Activated T-helper 2 cell treated with anti-CD3 and anti-CD28 coated beads, Interferon-gamma antibody, Interleukin-2, Interleukin-4, amounts not matched to agents 10 μg/mL and 5 μg/mL and 100 μg/mL, durations not matched to agents 14 hours and 24 hours and 36 hours (primary cell): ENCODE measurements around the gene EXOC3L4. TPM values are rescaled to one million over a fixed set of nuclear protein-coding genes. Genes with fewer than 3 reads are reported as not detected.
"Not testable (repeated sequence)": the region's sequence is repeated elsewhere in the genome, so short reads cannot be mapped to it uniquely, and the experiment has no call there.

Source experiments
- DNase-seq: peaks from one replicate; pipeline ENCODE4 v3.0.0; 2021; ENCODE audit warnings: low spot score
- H3K27ac Mint-ChIP-seq: one replicate; pipeline ENCODE4 v1.8.0; 2021; ENCODE audit warnings: mixed read lengths
- H3K27me3 Mint-ChIP-seq: one replicate; pipeline ENCODE4 v1.8.0; 2021; ENCODE audit warnings: low read depth, mixed read lengths
- H3K36me3 Mint-ChIP-seq: one replicate; pipeline ENCODE4 v1.8.0; 2021; ENCODE audit warnings: low read depth, mixed read lengths
- H3K4me1 Mint-ChIP-seq: one replicate; pipeline ENCODE4 v1.8.0; 2021; ENCODE audit warnings: low read depth, mixed read lengths
- H3K4me3 Mint-ChIP-seq: one replicate; pipeline ENCODE4 v1.8.0; 2021; ENCODE audit warnings: low read depth, mild to moderate bottlenecking, moderate library complexity, mixed read lengths
- H3K9me3 Mint-ChIP-seq: one replicate; pipeline ENCODE4 v1.8.0; 2021; ENCODE audit warnings: mixed read lengths
- intact Hi-C: fragments of 100-400 bp; cut with micrococcal nuclease; formaldehyde crosslinking; loops from one replicate; pipeline ENCODE4 v1.15.1; 2023
- total RNA-seq: library from RNA; stranded (reverse); gene quantifications from 2 replicates; pipeline ENCODE4 v1.2.3, GENCODE V29; 2022

Gene EXOC3L4
- total RNA-seq, 1 donor from 2014 or later: not detected

DNA sequence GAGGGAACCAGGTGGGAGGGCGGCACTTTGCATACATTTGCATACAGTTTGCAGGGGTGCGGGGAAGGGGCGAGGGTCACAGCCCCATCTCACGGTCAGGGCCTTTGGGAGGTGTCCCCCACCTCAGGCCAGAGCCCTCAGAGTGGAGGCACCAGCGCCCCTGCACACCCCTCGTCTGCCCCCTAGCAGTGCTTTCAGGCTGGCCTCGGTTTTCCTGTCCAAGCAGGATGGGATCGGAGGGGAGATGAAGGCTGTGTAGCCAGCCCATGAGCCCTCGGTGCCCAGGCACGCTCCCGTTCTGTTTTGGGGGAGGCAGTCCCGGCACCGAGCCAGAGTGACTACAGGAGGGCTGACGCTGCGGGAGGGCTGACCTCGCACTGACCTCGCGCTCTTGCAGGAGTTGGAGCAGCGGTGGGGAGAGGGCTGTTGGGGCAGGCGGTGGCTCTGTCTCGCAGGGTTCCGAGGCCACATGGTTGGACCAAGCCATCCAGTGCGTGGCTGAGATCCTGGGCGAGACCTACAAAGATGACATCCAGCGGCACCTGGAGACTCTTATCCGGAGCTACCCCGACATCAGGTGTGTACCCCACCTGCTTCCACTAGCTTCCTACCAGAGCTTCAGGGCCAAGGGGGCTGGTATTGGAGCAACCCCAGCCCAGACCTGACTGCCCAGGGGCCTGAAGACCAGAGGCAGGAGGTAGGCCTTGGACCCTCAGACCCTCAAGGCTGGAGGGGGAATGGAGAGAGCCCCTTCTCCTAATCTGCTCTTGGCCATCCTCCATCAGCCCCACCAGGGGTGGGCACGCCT, 13.6 kb downstream of the EXOC3L4 start:
- no peak for DNase-seq
- Mint-ChIP-seq H3K27me3 (peaks cover 15% of the 10 kb centered on the region), H3K36me3 (no peaks in the 10 kb centered on the region), H3K4me1 (peaks cover 3% of the 10 kb centered on the region), H3K9me3 (no peaks in the 10 kb centered on the region), H3K4me3 (no peak overlapping the region), H3K27ac (no peak overlapping the region)
- intact Hi-C loops: loop anchor here (5.0 kb wide), 1 partner anchor 74 kb away; no protein-coding TSS in a partner anchor

GRCh38 chr14:103108749-103109207, 14.3 kb downstream of the EXOC3L4 start:
- Mint-ChIP-seq H3K9me3 (no peaks in the 10 kb centered on the region), H3K4me1 (peaks cover 3% of the 10 kb centered on the region), H3K27me3 (peaks cover 11% of the 10 kb centered on the region), H3K36me3 (no peaks in the 10 kb centered on the region), H3K27ac (no peak overlapping the region), H3K4me3 (no peak overlapping the region)
- intact Hi-C loops: loop anchor here (5.0 kb wide), 1 partner anchor 74 kb away; no protein-coding TSS in a partner anchor
- no peak for DNase-seq

DNA sequence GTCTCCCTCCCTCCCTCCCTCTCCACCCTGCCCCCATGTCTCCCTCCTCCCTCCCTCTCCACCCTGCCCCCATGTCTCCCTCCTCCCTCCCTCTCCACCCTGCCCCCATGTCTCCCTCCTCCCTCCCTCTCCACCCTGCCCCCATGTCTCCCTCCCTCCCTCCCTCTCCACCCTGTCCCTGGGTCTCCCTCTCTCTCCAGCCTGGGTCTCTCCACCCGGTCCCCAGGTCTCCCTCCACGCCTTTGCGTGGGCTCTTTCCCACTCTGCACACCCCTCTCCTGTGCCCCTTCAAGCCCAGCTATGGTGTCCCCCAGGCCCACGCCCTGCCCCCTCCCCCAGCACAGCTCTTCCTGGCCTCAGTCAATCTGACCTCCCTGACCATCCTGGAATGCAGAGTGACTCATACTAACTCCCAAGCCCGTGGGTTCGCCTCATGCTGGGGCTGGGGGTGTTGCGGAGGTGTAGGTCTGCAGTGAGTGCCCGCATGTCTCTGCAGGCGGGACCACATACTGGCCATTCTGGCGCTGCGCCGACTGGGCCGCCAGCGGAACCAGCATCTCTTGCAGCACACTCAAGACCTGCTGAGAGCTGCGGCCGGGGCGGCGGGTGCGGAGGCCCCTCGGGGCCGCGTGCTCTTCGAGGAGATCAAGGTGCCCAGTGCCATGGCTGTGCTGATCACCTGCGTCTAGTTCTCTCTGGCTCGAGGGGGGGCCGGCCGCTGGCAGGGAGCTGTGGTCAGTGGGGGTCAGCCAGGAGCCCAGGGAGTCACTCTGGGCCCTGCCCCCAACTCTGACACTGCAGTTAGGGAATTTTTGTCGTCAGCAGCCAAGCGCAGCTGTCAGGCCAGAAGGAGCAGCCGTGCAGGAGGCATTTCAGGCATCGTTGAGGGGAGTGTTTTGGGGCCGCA, 15.3 kb downstream of the EXOC3L4 start:
- Mint-ChIP-seq H3K27ac (no peak overlapping the region), H3K36me3 (no peaks in the 10 kb centered on the region), H3K27me3 (peaks cover 10% of the 10 kb centered on the region), H3K9me3 (no peaks in the 10 kb centered on the region), H3K4me3 (no peak overlapping the region), H3K4me1 (peaks cover 4% of the 10 kb centered on the region)
- no peak for DNase-seq
- intact Hi-C loops: loop anchor here (5.0 kb wide), 1 partner anchor 73 kb away; no protein-coding TSS in a partner anchor

GRCh38 chr14:103110681-103111231, 16.2 kb downstream of the EXOC3L4 start:
- Mint-ChIP-seq H3K4me1 (peaks cover 6% of the 10 kb centered on the region), H3K9me3 (no peaks in the 10 kb centered on the region), H3K4me3 (no peak overlapping the region), H3K27me3 (peaks cover 2% of the 10 kb centered on the region), H3K27ac (no peak overlapping the region), H3K36me3 (no peaks in the 10 kb centered on the region)
- intact Hi-C loops: no loop called here
- no peak for DNase-seq

- no peaks in the 10 kb centered on the region for H3K9me3 Mint-ChIP-seq
- H3K27me3 Mint-ChIP-seq: no peaks in the 10 kb centered on the region
- H3K36me3 Mint-ChIP-seq: no peaks in the 10 kb centered on the region
- H3K27ac Mint-ChIP-seq: no peak overlapping the region
- H3K4me1 Mint-ChIP-seq: peaks cover 6% of the 10 kb centered on the region
- intact Hi-C loops: no loop called here
- no peak for DNase-seq
- H3K4me3 Mint-ChIP-seq: no peak overlapping the region
Measured at GRCh38 chr14:103111232-103111868, 16.8 kb downstream of the EXOC3L4 start.

DNA sequence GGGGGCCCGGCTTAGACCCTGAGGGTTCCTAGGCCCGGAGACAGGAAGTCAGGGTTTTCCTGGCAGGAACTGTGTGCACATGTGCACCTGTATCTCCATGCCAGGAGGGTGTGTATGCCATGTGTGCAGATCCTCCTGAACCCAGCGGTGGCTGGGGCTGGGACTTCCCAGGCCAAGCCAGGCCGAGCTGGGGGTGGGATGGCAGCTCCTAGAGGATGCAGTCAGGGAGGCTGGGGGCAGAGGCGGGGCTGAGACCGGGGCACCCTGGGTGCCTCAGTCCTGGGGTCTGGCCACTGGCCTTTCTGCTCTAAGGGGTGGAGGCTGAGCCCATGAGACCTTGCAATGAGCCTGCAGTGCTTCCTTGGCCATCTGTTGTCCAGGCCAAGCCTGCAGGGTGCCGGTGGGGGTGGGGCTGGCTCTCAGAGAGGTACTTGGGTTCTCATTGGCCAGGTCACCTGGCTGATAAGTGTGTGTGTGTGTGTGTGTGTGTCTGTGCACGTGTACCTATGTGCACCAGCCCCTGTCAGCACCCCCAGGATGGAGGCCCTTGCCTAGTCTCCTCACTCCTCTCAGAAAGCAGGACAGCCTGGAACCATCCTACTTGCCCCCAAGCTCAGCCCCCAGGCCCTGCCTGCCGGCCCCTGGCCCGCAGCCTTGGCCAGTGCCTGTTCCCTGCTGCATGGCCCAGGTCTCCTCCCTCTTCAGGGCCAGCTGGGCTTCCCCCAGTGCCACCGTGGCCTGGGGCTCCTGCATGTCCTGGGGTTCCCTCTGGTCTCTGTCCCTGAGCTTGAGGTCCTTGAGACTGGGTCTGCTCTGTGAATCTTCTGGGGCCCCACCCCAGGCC, 18.1 kb downstream of the EXOC3L4 start:
- no peak for DNase-seq
- H3K9me3 Mint-ChIP-seq: no peaks in the 10 kb centered on the region
- H3K27me3 Mint-ChIP-seq: no peaks in the 10 kb centered on the region
- no peak overlapping the region for H3K4me3 Mint-ChIP-seq
- intact Hi-C loops: no loop called here
- H3K27ac Mint-ChIP-seq: no peak overlapping the region
- H3K4me1 Mint-ChIP-seq: peaks cover 6% of the 10 kb centered on the region
- no peaks in the 10 kb centered on the region for H3K36me3 Mint-ChIP-seq

- intact Hi-C loops: no loop called here
- Mint-ChIP-seq H3K27ac (no peak overlapping the region), H3K27me3 (no peaks in the 10 kb centered on the region), H3K9me3 (no peaks in the 10 kb centered on the region), H3K4me1 (peaks cover 6% of the 10 kb centered on the region), H3K4me3 (no peak overlapping the region), H3K36me3 (no peaks in the 10 kb centered on the region)
- no peak for DNase-seq
Measured at GRCh38 chr14:103113303-103113702, 18.8 kb downstream of the EXOC3L4 start.

DNA sequence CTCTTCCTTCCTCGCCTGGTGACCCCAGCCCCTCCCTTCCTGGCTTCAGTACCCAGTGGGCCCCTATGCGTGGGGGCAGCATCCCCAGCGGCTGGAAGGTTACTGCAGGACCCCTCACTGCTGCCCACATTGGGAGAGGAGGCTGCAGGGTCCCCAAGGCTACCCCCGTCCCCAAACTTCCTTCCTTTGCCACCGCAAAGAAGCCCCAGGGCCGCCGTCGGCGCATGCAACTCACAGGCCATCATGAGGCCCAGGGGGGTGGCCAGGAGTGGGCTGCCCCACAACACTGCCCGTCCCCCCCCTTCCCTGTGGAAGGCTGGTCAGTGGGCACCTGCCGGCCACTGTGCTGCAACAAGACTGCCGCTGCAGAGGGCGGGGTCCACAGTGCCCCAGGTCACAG, 19.2 kb downstream of the EXOC3L4 start:
- intact Hi-C loops: no loop called here
- no peaks in the 10 kb centered on the region for H3K36me3 Mint-ChIP-seq

GRCh38 chr14:103115086-103115679, 20.7 kb downstream of the EXOC3L4 start:
- H3K9me3 Mint-ChIP-seq, intact Hi-C loops, H3K4me1 Mint-ChIP-seq, DNase-seq, H3K27ac Mint-ChIP-seq, H3K4me3 Mint-ChIP-seq, H3K27me3 Mint-ChIP-seq, H3K36me3 Mint-ChIP-seq: not testable (repeated sequence)

More for the DNA sequence above, 19.2 kb downstream of the EXOC3L4 start:
- H3K4me1 Mint-ChIP-seq: peaks cover 6% of the 10 kb centered on the region
- no peak overlapping the region for H3K4me3 Mint-ChIP-seq
- no peaks in the 10 kb centered on the region for H3K9me3 Mint-ChIP-seq
- no peak overlapping the region for H3K27ac Mint-ChIP-seq
- no peak for DNase-seq
- no peaks in the 10 kb centered on the region for H3K27me3 Mint-ChIP-seq

DNA sequence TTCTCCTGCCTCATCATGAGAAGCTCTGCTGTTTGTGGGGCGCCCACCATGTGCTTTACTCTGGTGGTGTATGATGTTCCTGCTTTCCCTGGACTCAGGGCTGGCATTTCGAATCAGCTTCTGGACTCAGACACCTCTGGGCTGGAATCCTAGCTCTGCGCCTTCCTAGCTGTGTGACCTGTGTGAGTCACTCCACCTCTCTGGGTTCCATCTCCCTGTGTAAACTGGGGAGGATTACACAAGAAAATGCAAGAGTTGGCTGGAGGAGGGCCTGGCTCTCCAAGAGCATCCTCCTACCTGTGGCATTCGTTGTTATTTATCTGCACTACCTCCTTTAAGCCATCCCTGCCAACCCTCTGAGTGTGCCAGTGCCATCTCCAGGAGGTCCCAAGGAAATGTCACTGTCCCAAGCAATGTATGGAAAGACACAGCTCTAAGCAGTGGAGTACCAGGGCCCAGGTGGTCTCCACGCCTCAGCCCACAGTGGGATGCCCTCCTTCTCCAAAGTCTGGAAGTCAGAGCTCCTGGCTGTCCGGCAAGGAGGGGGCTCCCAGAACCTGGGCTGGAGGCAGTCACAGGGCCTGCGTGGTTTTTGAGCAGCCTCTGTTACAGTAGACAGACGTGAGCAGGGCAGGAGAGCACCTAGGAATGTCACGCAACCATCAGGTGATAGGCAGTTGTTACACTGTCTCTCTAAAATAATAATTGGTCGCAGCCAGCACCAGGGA, 21.5 kb downstream of the EXOC3L4 start:
- intact Hi-C loops: no loop called here
- no peak for DNase-seq
- H3K27ac Mint-ChIP-seq: no peak overlapping the region
- no peaks in the 10 kb centered on the region for H3K36me3 Mint-ChIP-seq
- peaks cover 6% of the 10 kb centered on the region for H3K4me1 Mint-ChIP-seq
- no peaks in the 10 kb centered on the region for H3K9me3 Mint-ChIP-seq
- H3K27me3 Mint-ChIP-seq: peaks cover 11% of the 10 kb centered on the region
- H3K4me3 Mint-ChIP-seq: no peak overlapping the region

- intact Hi-C loops: no loop called here
- Mint-ChIP-seq H3K27ac (no peak overlapping the region), H3K4me1 (peaks cover 6% of the 10 kb centered on the region), H3K9me3 (no peaks in the 10 kb centered on the region), H3K27me3 (peaks cover 17% of the 10 kb centered on the region), H3K4me3 (no peak overlapping the region), H3K36me3 (no peaks in the 10 kb centered on the region)
- DNase-seq: no peak
Measured at GRCh38 chr14:103116636-103117035, 22.1 kb downstream of the EXOC3L4 start.
